GM10266 (cell line): ENCODE results near the gene SPAG6.

Source experiments
- DNase-seq: peaks from one replicate; pipeline ENCODE4 v3.0.0; 2012; ENCODE audit errors: extremely low spot score
- CTCF ChIP-seq: IDR thresholded peaks from 2 replicates; pipeline ENCODE4 v1.5.1; 2012; ENCODE audit warnings: mild to moderate bottlenecking, low read depth; ENCODE audit not compliant: control insufficient read depth, insufficient read depth; ENCODE audit errors: missing control alignments

Gene SPAG6

DNA sequence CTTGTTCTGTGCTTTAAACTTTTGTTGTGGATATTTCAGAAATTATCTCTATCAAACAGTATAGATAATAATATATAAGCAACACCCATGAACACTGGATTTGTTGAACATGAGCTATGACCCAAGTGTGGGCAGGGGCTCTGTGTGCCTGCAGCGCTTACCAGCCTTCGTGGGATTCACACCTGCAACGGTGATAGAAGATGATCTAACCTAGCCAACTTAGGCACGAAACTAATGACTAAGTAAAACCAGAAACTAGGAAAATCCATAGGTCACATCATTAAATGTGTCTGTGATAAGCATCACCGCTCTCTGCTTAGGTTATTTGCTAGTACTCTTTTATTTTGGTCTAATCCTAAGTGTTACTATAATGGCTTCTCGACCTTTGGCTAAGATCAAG lies 18.0 kb downstream of the SPAG6 start:
- TF ChIP-seq CTCF, result no peak
- DNase-seq, result no peak

GRCh38 chr10:22364407-22365140 lies 19.3 kb downstream of the SPAG6 start:
- no peak for DNase-seq
- no peak for TF ChIP-seq CTCF

- no peak for DNase-seq
- TF ChIP-seq CTCF, result no peak
Observed at GRCh38 chr10:22365233-22365632, 19.9 kb downstream of the SPAG6 start.

DNA sequence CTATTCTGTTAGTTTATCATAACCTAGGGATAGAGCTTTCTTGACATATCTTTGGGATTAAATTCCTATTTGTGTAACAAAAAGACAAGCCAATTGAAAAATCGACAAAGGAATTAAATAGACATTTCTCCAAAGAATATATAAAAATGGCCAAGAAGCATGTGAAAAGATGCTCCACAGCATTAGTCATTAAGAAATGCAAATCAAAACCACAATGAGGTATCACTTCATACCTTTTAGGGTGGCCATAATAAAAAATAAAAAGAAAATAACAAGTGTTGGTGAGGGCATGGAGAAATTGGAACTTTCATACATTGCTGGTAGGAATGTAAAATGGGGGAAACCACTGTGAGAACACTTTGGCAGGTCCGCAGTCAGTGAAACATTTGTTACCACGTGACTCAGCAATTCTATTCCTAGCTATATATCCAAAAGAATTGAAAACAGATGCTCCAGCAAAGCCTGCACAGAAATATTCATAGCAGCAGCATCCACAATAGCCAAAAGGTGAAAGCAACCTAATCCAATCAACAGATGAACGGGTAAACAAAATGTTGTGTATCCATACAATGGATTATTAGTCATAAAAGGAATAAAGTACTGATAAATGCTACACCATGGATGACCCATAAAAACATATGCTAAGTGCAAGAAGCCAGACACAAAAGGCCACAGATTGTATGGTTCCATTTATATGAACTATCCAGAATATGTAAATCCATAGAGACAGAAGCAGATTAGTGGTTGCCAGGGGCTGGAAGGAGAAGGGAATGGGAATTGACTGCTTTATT lies 20.5 kb downstream of the SPAG6 start:
- DNase-seq, result no peak
- TF ChIP-seq CTCF, result no peak

GRCh38 chr10:22366435-22366703 lies 21.1 kb downstream of the SPAG6 start:
- no peak for TF ChIP-seq CTCF
- DNase-seq, result no peak

GRCh38 chr10:22366771-22367170 lies 21.5 kb downstream of the SPAG6 start:
- no peak for TF ChIP-seq CTCF
- DNase-seq, result no peak

GRCh38 chr10:22367471-22367870 lies 22.2 kb downstream of the SPAG6 start:
- TF ChIP-seq CTCF, result no peak
- DNase-seq, result no peak
